Liver (tissue), 3 donors: ENCODE measurements around the gene TMEM108.

Experiments used
- CTCF ChIP-seq: fragments of 150-350 bp; IDR thresholded peaks from 2 replicates; pipeline ENCODE4 v1.5.1; 2017; ENCODE audit warnings: improper control_type of control experiment, low read depth, low read length; ENCODE audit not compliant: missing input control
- FOXA2 ChIP-seq: IDR thresholded peaks from 2 replicates; pipeline ENCODE4 v1.6.1; 2016; ENCODE audit warnings: antibody characterized with exemption
- GABPA ChIP-seq, 2 donors: IDR thresholded peaks in 1 of 2; conservative IDR thresholded peaks in 1 of 2; 2 replicates each; pipeline ENCODE4 v1.6.1; 2016; ENCODE audit warnings: antibody characterized with exemption in 2 of 2, mild to moderate bottlenecking in 1 of 2, moderate library complexity in 1 of 2
- HNF4G ChIP-seq: IDR thresholded peaks from 2 replicates; pipeline ENCODE4 v1.6.1; 2016; ENCODE audit warnings: antibody characterized with exemption
- JUND ChIP-seq, 2 donors: IDR thresholded peaks; 2 replicates each; pipeline ENCODE4 v1.6.1; 2016; ENCODE audit warnings: antibody characterized with exemption in 2 of 2
- TAF1 ChIP-seq: conservative IDR thresholded peaks from 2 replicates; pipeline ENCODE4 v1.6.1; 2016; ENCODE audit warnings: antibody characterized with exemption, mild to moderate bottlenecking
- donor health status: healthy.
- donor health status: healthy.

- no peak for TF ChIP-seq TAF1
- TF ChIP-seq JUND (IDR thresholded peaks at IDR 0.05), result no peak
- no peak for TF ChIP-seq CTCF
- no peak for TF ChIP-seq GABPA (IDR thresholded peaks at IDR 0.05 in 1 of 2, conservative IDR thresholded peaks at IDR 0.05 in 1 of 2)
- TF ChIP-seq FOXA2, result no peak
- no peak for TF ChIP-seq HNF4G
Observed at GRCh38 chr3:133379926-133380325, 341.7 kb downstream of the TMEM108 start.
